DOHH2 (cell line): ENCODE results near the gene ADCY3.

Experiments used
- CTCF ChIP-seq: fragments of 200-600 bp; sonication (generic); IDR thresholded peaks from one replicate; pipeline ENCODE4 v1.5.1; 2014; ENCODE audit warnings: antibody characterized with exemption, mild to moderate bottlenecking, low read depth, low read length; ENCODE audit not compliant: poor library complexity, severe bottlenecking
- EZH2phosphoT487 ChIP-seq: fragments of 200-600 bp; sonication (generic); IDR thresholded peaks from 2 replicates; pipeline ENCODE4 v1.6.1; 2017; ENCODE audit warnings: borderline replicate concordance, mild to moderate bottlenecking, antibody characterized with exemption, low read length, moderate library complexity, mixed read lengths

- TF ChIP-seq CTCF (no peak), EZH2phosphoT487 (no peak)
These were observed 100.4 kb downstream of the ADCY3 start for GRCh38 chr2:24819442-24820174.
